H9 (cell line): ENCODE measurements around the gene WNT7B. TPM values are rescaled to one million over a fixed set of nuclear protein-coding genes. Genes with fewer than 3 reads are reported as not detected.

Experiments used
- DNase-seq: peaks from one replicate; pipeline ENCODE4 v3.0.0-alpha.2; 2017
- H2AFZ ChIP-seq: one replicate; pipeline ENCODE4 v1.6.1; 2013; ENCODE audit warnings: mild to moderate bottlenecking, low read length, control low read depth, moderate library complexity
- H2AK5ac ChIP-seq: 2 replicates; pipeline ENCODE4 v1.6.1; 2013; ENCODE audit warnings: low read length, control low read depth, mixed read lengths; ENCODE audit not compliant: insufficient read length
- H2BK120ac ChIP-seq: one replicate; pipeline ENCODE4 v1.6.1; 2013; ENCODE audit warnings: low read depth, mild to moderate bottlenecking, low read length, control low read depth, inconsistent platforms; ENCODE audit not compliant: poor library complexity, severe bottlenecking
- H2BK12ac ChIP-seq: 2 replicates; pipeline ENCODE4 v1.6.1; 2013; ENCODE audit warnings: low read length, control low read depth, mixed read lengths, low read depth; ENCODE audit not compliant: insufficient read length
- H2BK15ac ChIP-seq: 2 replicates; pipeline ENCODE4 v1.6.1; 2013; ENCODE audit warnings: low read depth, low read length, control low read depth
- H2BK20ac ChIP-seq: one replicate; pipeline ENCODE4 v1.6.1; 2013; ENCODE audit warnings: low read depth, mild to moderate bottlenecking, low read length, control low read depth, inconsistent platforms; ENCODE audit not compliant: poor library complexity, severe bottlenecking
- H2BK5ac ChIP-seq: 2 replicates; pipeline ENCODE4 v1.6.1; 2013; ENCODE audit warnings: low read length, control low read depth, mixed read lengths; ENCODE audit not compliant: insufficient read length
- H3K14ac ChIP-seq: 2 replicates; pipeline ENCODE4 v1.6.1; 2013; ENCODE audit warnings: low read length, control low read depth; ENCODE audit not compliant: insufficient read depth
- H3K18ac ChIP-seq: 2 replicates; pipeline ENCODE4 v1.6.1; 2013; ENCODE audit warnings: low read depth, mild to moderate bottlenecking, mixed read lengths, low read length, control low read depth; ENCODE audit not compliant: insufficient read length
- H3K23ac ChIP-seq: 2 replicates; pipeline ENCODE4 v1.6.1; 2013; ENCODE audit warnings: low read length, control low read depth, mixed read lengths, low read depth; ENCODE audit not compliant: insufficient read length
- H3K23me2 ChIP-seq: 2 replicates; pipeline ENCODE4 v1.6.1; 2013; ENCODE audit warnings: low read depth, mild to moderate bottlenecking, mixed read lengths, low read length, control low read depth; ENCODE audit not compliant: insufficient read length, poor library complexity, severe bottlenecking
- H3K27ac ChIP-seq: 2 replicates; pipeline ENCODE4 v1.5.1; 2013; ENCODE audit warnings: low read length, control low read depth, mixed read lengths, low read depth; ENCODE audit not compliant: insufficient read length
- H3K27me3 ChIP-seq: 2 replicates; pipeline ENCODE4 v1.6.1; 2013; ENCODE audit warnings: low read length, control low read depth, inconsistent platforms; ENCODE audit not compliant: insufficient read depth
- H3K4ac ChIP-seq: 2 replicates; pipeline ENCODE4 v1.6.1; 2013; ENCODE audit warnings: low read depth, mild to moderate bottlenecking, control low read depth, inconsistent platforms, low read length, moderate library complexity
- H3K4me1 ChIP-seq: 2 replicates; pipeline ENCODE4 v1.6.1; 2013; ENCODE audit warnings: low read length, control low read depth, inconsistent platforms; ENCODE audit not compliant: insufficient read depth
- H3K4me2 ChIP-seq: 2 replicates; pipeline ENCODE4 v1.6.1; 2013; ENCODE audit warnings: low read length, control low read depth, mixed read lengths; ENCODE audit not compliant: insufficient read length, insufficient read depth
- H3K56ac ChIP-seq: 2 replicates; pipeline ENCODE4 v1.6.1; 2013; ENCODE audit warnings: low read depth, mild to moderate bottlenecking, mixed read lengths, low read length, control low read depth; ENCODE audit not compliant: insufficient read length
- H3K79me1 ChIP-seq: 2 replicates; pipeline ENCODE4 v1.6.1; 2013; ENCODE audit warnings: low read depth, mild to moderate bottlenecking, moderate library complexity, low read length, control low read depth, inconsistent platforms; ENCODE audit not compliant: insufficient read depth, poor library complexity, severe bottlenecking
- H3K79me2 ChIP-seq: 2 replicates; pipeline ENCODE4 v1.6.1; 2013; ENCODE audit warnings: low read length, control low read depth, inconsistent platforms; ENCODE audit not compliant: insufficient read depth
- H3K9ac ChIP-seq: 2 replicates; pipeline ENCODE4 v1.6.1; 2013; ENCODE audit warnings: low read length, control low read depth, mixed read lengths; ENCODE audit not compliant: insufficient read length; ENCODE audit errors: extremely low read depth
- H3K9me3 ChIP-seq: one replicate; pipeline ENCODE4 v1.6.1; 2013; ENCODE audit warnings: low read depth, low read length, inconsistent platforms; ENCODE audit not compliant: control insufficient read depth
- H3T11ph ChIP-seq: one replicate; pipeline ENCODE4 v1.6.1; 2013; ENCODE audit warnings: mild to moderate bottlenecking, low read length, control low read depth, inconsistent platforms
- H4K20me1 ChIP-seq: one replicate; pipeline ENCODE4 v1.6.1; 2013; ENCODE audit not compliant: control insufficient read depth, insufficient read length, insufficient read depth
- H4K5ac ChIP-seq: 2 replicates; pipeline ENCODE4 v1.6.1; 2013; ENCODE audit warnings: low read depth, mild to moderate bottlenecking, mixed read lengths, low read length, control low read depth; ENCODE audit not compliant: insufficient read length
- H4K8ac ChIP-seq: replicated peaks from 2 replicates; pipeline ENCODE4 v1.6.1; 2013; ENCODE audit warnings: low read length, control low read depth, mixed read lengths, low read depth; ENCODE audit not compliant: insufficient read length
- H4K91ac ChIP-seq: 2 replicates; pipeline ENCODE4 v1.6.1; 2013; ENCODE audit warnings: low read depth, mild to moderate bottlenecking, moderate library complexity, mixed read lengths, low read length, control low read depth; ENCODE audit not compliant: insufficient read length
- H3K27ac Mint-ChIP-seq, 3 experiments: 2 replicates in 2 of 3; 3 replicates in 1 of 3; pipeline ENCODE4 v1.8.0; 2020 to 2021; ENCODE audit warnings: mixed read lengths in 3 of 3, mild to moderate bottlenecking in 1 of 3, moderate library complexity in 1 of 3
- H3K27me3 Mint-ChIP-seq: 2 replicates; pipeline ENCODE4 v1.8.0; 2021; ENCODE audit warnings: low read depth, mild to moderate bottlenecking, moderate library complexity, mixed read lengths
- H3K36me3 Mint-ChIP-seq, 3 experiments: 2 replicates in 2 of 3; 3 replicates in 1 of 3; pipeline ENCODE4 v1.8.0; 2020 to 2021; ENCODE audit warnings: low read depth in 3 of 3, mixed read lengths in 3 of 3; ENCODE audit not compliant: insufficient read depth in 1 of 3
- H3K4me1 Mint-ChIP-seq, 2 experiments: 2 replicates each; pipeline ENCODE4 v1.8.0; 2020; ENCODE audit warnings: mixed read lengths in 2 of 2
- H3K4me3 Mint-ChIP-seq, 2 experiments: 2 replicates in 1 of 2; 3 replicates in 1 of 2; pipeline ENCODE4 v1.8.0; 2020 to 2021; ENCODE audit warnings: mild to moderate bottlenecking in 2 of 2, mixed read lengths in 2 of 2, moderate library complexity in 1 of 2
- H3K9me3 Mint-ChIP-seq, 2 experiments: 2 replicates in 1 of 2; 3 replicates in 1 of 2; pipeline ENCODE4 v1.8.0; 2020; ENCODE audit warnings: mild to moderate bottlenecking in 2 of 2, mixed read lengths in 2 of 2, moderate library complexity in 1 of 2
- CTCF ChIP-seq: fragments of 200-600 bp; sonication (generic); conservative IDR thresholded peaks from 3 replicates; pipeline ENCODE4 v1.8.0; 2021; ENCODE audit warnings: antibody characterized with exemption, mild to moderate bottlenecking
- WGBS: extraction: QIAGEN DNeasy Blood & Tissue Kit; methylation state at CpG from one replicate; pipeline ENCODE4 v1.1.7; 2013; ENCODE audit warnings: missing lambda C conversion rate, low lambda C conversion rate, mixed read lengths; ENCODE audit not compliant: insufficient read length; ENCODE audit errors: extremely low coverage; 5-methylcytosine and 5-hydroxymethylcytosine counted together
- total RNA-seq: library from RNA; stranded (reverse); gene quantifications from 2 replicates; pipeline ENCODE4 v1.2.1, GENCODE V29; 2021

Gene WNT7B
- total RNA-seq, 1 experiment from 2014 or later = 0.09 TPM

DNA sequence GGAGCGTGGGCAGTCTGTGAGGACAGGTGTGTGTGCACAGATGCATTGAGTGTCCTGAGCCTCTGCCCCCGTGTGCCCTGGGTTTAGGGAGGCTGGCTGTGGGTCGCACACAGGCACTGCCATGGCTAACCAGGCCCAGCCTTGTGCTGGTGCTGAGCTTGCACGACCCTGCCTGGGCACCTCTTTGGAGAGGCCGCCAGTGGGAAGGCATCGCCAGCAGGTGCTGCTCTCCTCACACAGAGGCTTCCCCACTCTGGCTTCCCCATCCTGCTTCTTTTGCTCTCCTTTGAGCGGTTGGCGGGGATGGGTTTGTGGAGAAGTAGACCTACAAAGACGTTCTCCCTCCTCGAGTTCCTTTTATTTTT lies 4.1 kb downstream of the WNT7B start:
- no peak overlapping the region for H3K9ac ChIP-seq
- peaks cover 0 to 2% (median 0%) of the 10 kb centered on the region in 3 experiments; a peak in 1 of 7 replicates for H3K36me3 Mint-ChIP-seq
- no peak overlapping the region for H3K18ac ChIP-seq
- TF ChIP-seq CTCF = no peak
- no peaks in the 10 kb centered on the region for H3K79me1 ChIP-seq
- H3K27ac ChIP-seq = no peak overlapping the region
- H3K27me3 ChIP-seq = peaks cover 71% of the 10 kb centered on the region
- H2BK5ac ChIP-seq = no peak overlapping the region
- WGBS = no CpG with 5 or more reads among the region's 10 CpGs
- peaks cover 2 to 11% of the 10 kb centered on the region in 2 experiments; a peak in 4 of 5 replicates for H3K9me3 Mint-ChIP-seq
- H2BK15ac ChIP-seq = no peak overlapping the region
- no peak overlapping the region for H3K14ac ChIP-seq
- no peak overlapping the region for H3K56ac ChIP-seq
- H2BK12ac ChIP-seq = no peak overlapping the region
- peaks cover 7% of the 10 kb centered on the region for H3K23me2 ChIP-seq
- peaks cover 20 to 43% of the 10 kb centered on the region in 2 experiments for H3K4me1 Mint-ChIP-seq
- H3K4ac ChIP-seq = no peak overlapping the region
- H3K9me3 ChIP-seq = peaks cover 5% of the 10 kb centered on the region
- H3K27me3 Mint-ChIP-seq = peaks cover 90% of the 10 kb centered on the region
- peak overlapping the region; percentile 9 to 66; a peak in 3 of 5 replicates for H3K4me3 Mint-ChIP-seq
- no peak for DNase-seq
- H4K8ac ChIP-seq = no peak overlapping the region
- H4K91ac ChIP-seq = no peak overlapping the region
- no peak overlapping the region for H3K4me2 ChIP-seq
- no peaks in the 10 kb centered on the region for H4K20me1 ChIP-seq
- no peaks in the 10 kb centered on the region for H3K79me2 ChIP-seq
- H3K23ac ChIP-seq = no peak overlapping the region
- H2AK5ac ChIP-seq = no peak overlapping the region
- H4K5ac ChIP-seq = no peak overlapping the region
- H2BK120ac ChIP-seq = no peak overlapping the region
- no peak overlapping the region for H3T11ph ChIP-seq
- H3K4me1 ChIP-seq = 0 out of 2 replicates have a peak, but pooled peaks cover 2% of the 10 kb centered on the region
- no peak overlapping the region for H3K27ac Mint-ChIP-seq
- H2BK20ac ChIP-seq = no peak overlapping the region
- H2AFZ ChIP-seq = no peak overlapping the region
